GM19467 (cell line): ENCODE measurements around the gene EFNA3.

Experiments used
- ATAC-seq: cut with Tn5 transposase; IDR thresholded peaks from one replicate; pipeline ENCODE4 v1.9.1; 2021; ENCODE audit warnings: mild to moderate bottlenecking, moderate library complexity; ENCODE audit not compliant: unreplicated experiment

EFNA3 gene

GRCh38 chr1:155078469-155079209 lies at the start of gene EFNA3:
EFNA3 (plus strand) TSS chr1:155078837; CDS start chr1:155078942, 105 bp downstream.
- ATAC-seq, result no peak

- no peak for ATAC-seq
These were observed 49.0 kb upstream of the EFNA3 start for GRCh38 chr1:155029513-155030242.

GRCh38 chr1:155030243-155030795 lies 48.3 kb upstream of the EFNA3 start:
- no peak for ATAC-seq

- ATAC-seq, result no peak
These were observed 47.7 kb upstream of the EFNA3 start for GRCh38 chr1:155030899-155031298.

GRCh38 chr1:155032886-155033285 lies 45.8 kb upstream of the EFNA3 start:
- no peak for ATAC-seq

- ATAC-seq, result no peak
These were observed 45.1 kb upstream of the EFNA3 start, which contains the start of the genes DCST1 and DCST2 for GRCh38 chr1:155033524-155033923. DCST1 (plus strand) TSS chr1:155033824; CDS start chr1:155034037, 213 bp downstream. DCST2 (minus strand) TSS chr1:155033781; CDS start chr1:155033701, 80 bp downstream.

- ATAC-seq, result no peak
These were observed 44.1 kb upstream of the EFNA3 start for GRCh38 chr1:155034318-155035208.

- no peak for ATAC-seq
These were observed 42.7 kb upstream of the EFNA3 start for GRCh38 chr1:155035936-155036335.

GRCh38 chr1:155037043-155037442 lies 41.6 kb upstream of the EFNA3 start:
- no peak for ATAC-seq

GRCh38 chr1:155037851-155038441 lies 40.7 kb upstream of the EFNA3 start:
- no peak for ATAC-seq

GRCh38 chr1:155038602-155039307 lies 39.9 kb upstream of the EFNA3 start:
- ATAC-seq, result no peak

GRCh38 chr1:155039308-155039669 lies 39.3 kb upstream of the EFNA3 start:
- no peak for ATAC-seq

- no peak for ATAC-seq
These were observed 38.1 kb upstream of the EFNA3 start for GRCh38 chr1:155040358-155041093.

GRCh38 chr1:155042789-155043188 lies 35.8 kb upstream of the EFNA3 start:
- ATAC-seq, result no peak

GRCh38 chr1:155043301-155043702 lies 35.3 kb upstream of the EFNA3 start:
- no peak for ATAC-seq

- ATAC-seq, result no peak
These were observed 34.8 kb upstream of the EFNA3 start for GRCh38 chr1:155043793-155044192.

GRCh38 chr1:155044365-155044764 lies 34.3 kb upstream of the EFNA3 start:
- ATAC-seq, result no peak

- ATAC-seq, result no peak
These were observed 33.6 kb upstream of the EFNA3 start for GRCh38 chr1:155044812-155045657.
